Embryonic facial prominence (tissue), 1 donor: Measurements from ENCODE around the gene SESN2.

Experiments
- DNase-seq: peaks from one replicate; pipeline ENCODE4 v3.0.0-alpha.2; 2016; ENCODE audit errors: extremely low spot score

Gene SESN2

GRCh38 chr1:28259252-28259933 lies at the start of gene SESN2:
SESN2 (plus strand) TSS chr1:28259518; CDS start chr1:28259848, 330 bp downstream.
- peak; percentile 93 for DNase-seq

DNA sequence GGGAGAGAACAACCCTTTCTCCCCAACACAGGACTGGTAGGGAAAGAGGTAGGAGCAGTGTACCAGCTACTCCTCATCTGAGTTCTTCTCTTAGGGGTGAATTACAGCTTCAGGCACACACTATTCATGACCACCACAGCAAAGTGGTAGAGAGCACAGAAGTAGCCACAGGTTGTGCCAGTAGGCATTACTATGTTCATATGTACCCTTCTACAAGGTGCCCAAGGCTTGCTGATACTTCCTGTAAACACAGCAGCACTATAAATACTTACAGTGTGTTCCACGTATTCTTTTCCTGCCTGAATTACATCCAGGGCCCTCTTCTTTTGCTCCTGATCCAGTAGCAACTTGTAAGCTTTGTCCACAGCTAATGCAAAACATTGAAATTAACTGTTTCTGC lies 49.6 kb upstream of the SESN2 start:
- no peak for DNase-seq

GRCh38 chr1:28213315-28213714 lies 46.0 kb upstream of the SESN2 start:
- DNase-seq = no peak

DNA sequence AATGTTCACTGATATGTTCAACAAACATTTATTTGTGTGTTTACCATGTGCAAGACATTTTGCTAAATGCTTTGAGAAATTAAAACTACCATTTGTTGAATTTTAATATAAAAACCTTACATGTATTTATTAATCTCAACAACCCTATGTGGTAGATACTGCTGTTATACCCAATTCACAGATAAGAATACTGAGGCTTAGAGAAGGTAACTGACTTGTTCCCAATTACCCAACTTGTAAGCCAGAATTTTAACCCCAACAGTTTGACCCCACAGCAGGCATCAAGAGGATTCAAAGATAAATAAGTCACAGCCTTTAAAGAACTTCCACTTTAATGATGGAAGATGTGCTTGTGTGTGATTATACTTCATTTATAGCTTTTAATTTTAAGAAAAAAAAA lies 30.2 kb upstream of the SESN2 start:
- no peak for DNase-seq

- no peak for DNase-seq
These were observed 29.3 kb upstream of the SESN2 start for GRCh38 chr1:28229996-28230395.

GRCh38 chr1:28232558-28233263 lies 26.6 kb upstream of the SESN2 start, which contains the start of gene DNAJC8:
DNAJC8 (minus strand) TSS chr1:28233029; CDS start chr1:28232998, 31 bp downstream.
- peak; percentile 84 for DNase-seq

GRCh38 chr1:28233264-28233606 lies 26.1 kb upstream of the SESN2 start:
- no peak for DNase-seq

DNA sequence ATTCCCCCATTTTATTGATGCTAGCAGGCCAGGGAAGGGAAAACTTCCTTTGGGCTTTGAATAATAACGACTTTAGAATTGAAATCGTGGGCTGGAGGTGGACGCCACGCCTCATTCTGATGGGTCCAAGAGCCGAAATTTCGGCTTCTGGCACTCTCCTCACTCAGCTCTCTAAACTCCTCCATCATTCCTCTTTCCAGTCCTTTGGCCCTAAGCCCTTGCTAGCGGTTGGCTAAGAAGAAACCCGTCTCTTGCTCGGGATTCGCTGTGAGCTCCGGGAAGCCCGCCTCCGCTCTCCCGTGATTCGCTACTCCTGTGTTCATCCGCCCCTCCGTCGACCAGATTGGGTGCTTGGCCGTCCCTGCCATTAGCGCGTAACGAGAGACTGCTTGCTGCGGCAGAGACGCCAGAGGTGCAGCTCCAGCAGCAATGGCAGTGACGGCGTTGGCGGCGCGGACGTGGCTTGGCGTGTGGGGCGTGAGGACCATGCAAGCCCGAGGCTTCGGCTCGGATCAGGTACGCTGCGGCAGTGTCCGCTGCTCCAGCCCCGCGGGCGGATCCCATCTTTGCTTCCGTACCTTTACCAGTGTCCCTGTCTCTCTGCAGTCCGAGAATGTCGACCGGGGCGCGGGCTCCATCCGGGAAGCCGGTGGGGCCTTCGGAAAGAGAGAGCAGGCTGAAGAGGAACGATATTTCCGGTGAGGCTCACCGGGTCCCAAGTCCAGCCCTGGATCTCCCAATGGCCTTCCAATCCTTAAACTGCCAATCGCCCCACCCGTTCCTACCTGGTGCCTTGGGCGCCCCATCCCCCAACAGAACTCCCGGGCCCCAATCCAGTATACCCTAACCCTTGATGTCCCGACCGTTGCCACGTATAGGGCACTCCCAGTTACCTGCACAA lies 23.3 kb upstream of the SESN2 start, which contains the start of gene ATP5IF1:
Gene ATP5IF1 (plus strand): TSS at position 370 of the 901 bp plus-strand sequence. CDS start 60 bp downstream, at position 430.
- DNase-seq = peak; percentile 97

GRCh38 chr1:28236656-28237322 lies 22.5 kb upstream of the SESN2 start:
- DNase-seq = no peak

DNA sequence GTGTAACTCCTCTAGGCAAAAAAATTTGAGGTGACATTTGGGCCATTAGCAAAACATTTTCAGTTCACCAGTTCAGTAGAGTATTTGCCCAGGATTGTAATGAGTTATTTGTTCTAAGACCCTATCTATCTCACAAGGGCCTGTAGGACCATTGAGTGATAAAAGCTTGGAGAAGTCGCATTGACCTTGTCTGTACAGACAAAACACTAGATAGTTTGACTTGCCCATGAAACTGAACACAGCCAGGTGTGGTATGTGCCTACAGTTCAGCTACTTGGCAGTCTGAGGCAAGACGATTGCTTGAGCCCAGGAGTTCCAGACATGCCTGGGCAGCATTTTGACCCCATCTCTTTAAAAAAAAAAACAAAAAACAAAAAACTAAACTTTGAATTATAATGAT lies 20.3 kb upstream of the SESN2 start:
- DNase-seq = no peak

GRCh38 chr1:28240024-28240423 lies 19.3 kb upstream of the SESN2 start:
- no peak for DNase-seq

- DNase-seq = no peak
These were observed 17.6 kb upstream of the SESN2 start for GRCh38 chr1:28241638-28242241.

- no peak for DNase-seq
These were observed 15.5 kb upstream of the SESN2 start for GRCh38 chr1:28243685-28244311.

DNA sequence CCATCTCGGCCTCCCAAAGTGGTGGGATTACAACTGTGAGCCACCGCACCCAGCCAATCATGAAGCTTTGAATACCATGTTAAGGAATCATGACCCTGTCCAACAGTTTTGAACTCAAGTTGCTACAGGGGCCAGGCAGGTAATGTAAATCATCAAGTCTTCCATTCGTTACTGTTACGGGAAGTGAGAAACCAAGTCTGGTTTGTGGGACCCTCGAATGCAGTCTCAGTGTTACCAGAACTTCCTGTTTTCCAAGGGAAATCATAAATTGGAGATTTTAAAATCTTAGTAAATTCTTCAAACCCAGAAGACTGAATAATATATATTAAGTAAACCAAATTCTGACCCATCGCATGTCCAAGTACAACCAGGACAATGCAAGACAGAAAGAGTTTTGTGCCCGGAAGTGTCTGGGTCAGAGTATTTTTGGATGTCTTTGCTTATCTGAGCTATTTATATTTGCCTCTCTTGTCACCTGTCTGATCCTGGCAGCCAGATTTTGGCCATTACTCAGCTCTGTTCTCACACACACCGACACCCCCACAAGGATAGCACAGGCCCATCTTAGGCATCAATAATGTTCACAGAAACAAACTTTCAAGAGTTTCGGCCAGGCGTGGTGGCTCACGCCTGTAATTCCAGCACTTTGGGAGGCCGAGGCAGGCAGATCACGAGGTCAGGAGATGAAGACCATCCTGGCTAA lies 14.6 kb upstream of the SESN2 start:
- no peak for DNase-seq

GRCh38 chr1:28246427-28246832 lies 12.9 kb upstream of the SESN2 start:
- DNase-seq = no peak

DNA sequence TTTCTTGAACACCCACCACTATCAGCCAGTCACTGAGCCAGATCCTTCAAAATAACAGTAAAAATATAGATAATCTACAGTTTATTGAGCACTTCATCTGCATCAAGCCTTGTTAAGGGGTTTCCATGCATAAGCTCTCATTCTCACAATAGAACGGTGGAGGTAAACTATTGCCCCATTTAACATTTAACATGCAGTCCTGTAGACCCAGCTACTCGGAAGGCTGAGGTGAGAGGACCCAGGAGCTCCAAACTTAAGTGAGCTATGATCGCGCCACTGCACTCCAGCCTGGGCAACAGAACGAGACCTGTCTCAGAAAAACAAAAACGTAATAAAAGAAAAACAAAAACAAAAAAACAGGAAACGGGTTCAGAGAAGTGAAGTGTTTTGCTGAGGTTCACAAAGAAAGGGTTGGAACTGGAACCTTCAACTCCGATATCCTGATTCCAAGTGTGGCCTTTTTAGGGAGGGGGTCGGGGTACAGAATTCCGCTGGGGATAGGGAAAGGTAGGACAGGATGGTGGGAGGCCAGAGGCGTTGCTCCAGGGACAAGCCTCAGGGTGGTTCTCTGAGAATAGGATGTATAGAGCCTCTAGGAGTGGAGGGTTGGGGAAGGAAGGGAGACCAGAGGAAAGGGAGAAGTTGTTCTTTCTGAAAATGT lies 11.6 kb upstream of the SESN2 start:
- DNase-seq = no peak

- DNase-seq = peak; percentile 31
These were observed 10.9 kb upstream of the SESN2 start for GRCh38 chr1:28248273-28249012.

DNA sequence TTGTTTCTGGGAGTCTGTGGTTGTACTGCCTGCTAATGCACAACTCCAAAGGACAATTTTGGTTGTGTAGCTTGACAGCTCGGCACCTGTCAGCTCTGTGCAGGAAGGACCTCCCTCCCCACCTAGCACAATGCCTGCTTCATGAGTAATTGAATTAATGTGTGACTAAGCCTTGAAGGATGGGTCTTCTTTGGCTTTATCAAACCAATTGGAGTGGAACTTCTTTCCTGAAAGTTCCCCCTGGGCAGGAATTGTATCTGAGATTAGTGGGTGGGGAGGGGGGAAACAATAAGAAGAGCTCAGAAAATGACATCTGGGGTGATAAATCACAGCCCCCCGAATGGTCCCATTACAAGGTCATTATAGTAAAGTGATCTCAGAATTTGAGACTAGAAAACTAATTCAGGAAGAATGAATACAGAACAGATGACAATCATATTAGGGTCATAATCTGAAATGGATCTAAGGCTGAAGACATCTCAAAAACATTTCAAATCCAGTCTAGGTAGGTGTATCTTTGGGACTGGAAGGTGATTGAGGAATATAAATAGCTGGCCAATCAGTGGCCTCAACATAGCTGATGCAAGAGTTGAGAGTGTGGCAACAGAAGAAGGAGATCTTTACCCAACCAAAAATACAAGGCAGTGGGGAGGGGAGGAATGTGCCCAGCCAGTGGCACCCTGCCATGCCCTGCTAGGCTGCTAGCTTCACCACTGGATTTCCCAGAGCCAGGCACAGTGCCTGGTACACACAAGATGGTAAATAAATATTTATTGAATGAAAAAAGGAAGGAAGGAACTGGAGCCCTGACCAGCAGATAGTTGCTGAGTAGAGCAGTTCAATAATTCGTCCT lies 10.1 kb upstream of the SESN2 start:
- DNase-seq = no peak
